ENCODE data around the gene HOXA9.

The HOXA9 gene

DNA sequence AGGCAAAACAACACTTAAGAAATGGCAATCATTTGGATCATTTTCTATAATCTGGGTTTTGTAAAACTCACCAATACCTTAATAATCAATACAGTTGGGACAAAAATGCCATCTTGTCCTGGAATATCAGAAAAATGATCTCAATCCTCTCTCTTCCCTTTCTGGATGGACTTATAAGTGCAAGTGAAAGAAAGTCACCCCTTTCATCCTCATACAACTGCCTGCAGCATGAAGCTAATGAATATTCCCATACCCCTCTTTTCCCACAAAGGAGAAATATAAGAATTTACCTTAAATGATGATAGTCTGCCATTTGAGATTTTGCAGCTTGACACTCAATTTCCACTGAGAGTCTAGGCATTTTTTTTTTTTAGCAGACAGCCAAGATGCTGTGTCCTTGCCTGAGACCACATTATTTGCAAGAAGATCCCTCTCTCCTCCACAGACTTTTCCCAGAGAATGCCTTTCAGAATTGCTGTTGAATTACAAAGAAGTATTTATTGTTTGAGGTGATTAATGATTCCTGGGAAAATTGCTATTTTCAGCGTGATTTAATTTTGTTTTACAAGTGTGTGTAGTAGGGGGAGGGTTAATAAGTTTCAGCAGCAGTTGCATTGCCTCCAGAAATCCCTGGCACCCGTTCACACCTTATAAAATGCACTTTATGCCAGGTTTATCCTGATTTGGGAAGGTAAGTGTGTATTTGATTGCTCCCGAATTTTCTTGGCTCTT lies 38.6 kb downstream of the HOXA9 start:
- no peak for DNase-seq (ENCODE audit: low read depth in 2 of 2)

DNA sequence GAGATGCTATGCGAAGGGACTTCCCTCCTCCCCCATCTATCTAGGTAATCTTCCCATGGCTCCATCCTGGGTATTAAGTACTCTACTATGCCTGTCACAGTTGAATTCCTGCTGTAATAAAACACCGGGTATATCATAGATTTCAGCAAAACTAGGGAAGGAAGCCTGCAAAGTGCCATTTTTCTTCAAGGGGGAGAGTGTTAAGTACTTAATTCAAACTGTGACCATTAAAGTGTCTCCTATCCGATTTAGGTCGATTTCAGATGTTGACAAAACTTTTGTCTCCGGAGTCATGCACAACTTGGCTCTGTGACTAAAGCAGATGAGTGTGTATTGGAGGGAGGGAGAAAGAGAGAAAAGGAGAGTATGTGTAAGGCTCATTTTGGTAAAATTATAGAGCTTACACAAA lies 39.3 kb downstream of the HOXA9 start:
- no peak for DNase-seq (ENCODE audit: low read depth in 2 of 2)

DNA sequence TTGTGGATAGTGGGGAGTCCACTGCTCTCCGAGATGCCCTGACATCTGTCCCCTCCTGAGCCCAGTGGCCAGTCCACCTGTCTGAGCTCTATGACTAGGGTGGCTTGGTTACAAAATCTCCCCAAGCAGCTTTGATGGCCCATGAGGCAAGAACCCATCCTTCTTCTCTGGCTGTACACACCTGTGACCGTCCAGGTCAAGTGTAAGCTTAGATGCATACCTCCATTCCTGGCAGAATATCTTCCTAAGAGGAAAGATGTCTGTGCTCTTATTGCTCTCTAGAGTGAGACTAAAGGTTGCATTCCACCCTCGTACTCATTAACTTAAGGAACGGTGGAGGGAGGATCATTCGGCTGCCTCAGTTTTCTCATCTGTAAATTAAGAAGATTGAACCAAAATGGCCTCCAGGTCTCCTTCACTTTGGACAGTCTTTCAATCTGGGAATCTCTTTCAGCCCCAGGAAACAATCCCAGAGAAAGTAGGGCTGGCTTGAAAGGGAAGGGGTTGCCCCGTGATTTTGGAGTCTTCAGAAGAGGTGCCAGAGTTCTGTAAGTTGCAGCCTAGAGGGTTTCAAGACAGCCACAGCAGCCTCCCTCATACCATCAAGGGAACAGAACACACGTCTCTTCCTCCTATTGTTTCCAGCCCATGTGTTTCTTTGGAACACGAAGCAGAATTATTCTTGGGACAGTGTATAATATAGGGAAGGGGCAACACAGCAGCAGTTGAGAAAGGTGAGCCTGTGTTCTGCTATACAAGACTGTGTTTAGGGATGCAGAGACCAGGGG lies 40.2 kb downstream of the HOXA9 start:
- DNase-seq (ENCODE audit: low read depth in 2 of 2): no peak

DNA sequence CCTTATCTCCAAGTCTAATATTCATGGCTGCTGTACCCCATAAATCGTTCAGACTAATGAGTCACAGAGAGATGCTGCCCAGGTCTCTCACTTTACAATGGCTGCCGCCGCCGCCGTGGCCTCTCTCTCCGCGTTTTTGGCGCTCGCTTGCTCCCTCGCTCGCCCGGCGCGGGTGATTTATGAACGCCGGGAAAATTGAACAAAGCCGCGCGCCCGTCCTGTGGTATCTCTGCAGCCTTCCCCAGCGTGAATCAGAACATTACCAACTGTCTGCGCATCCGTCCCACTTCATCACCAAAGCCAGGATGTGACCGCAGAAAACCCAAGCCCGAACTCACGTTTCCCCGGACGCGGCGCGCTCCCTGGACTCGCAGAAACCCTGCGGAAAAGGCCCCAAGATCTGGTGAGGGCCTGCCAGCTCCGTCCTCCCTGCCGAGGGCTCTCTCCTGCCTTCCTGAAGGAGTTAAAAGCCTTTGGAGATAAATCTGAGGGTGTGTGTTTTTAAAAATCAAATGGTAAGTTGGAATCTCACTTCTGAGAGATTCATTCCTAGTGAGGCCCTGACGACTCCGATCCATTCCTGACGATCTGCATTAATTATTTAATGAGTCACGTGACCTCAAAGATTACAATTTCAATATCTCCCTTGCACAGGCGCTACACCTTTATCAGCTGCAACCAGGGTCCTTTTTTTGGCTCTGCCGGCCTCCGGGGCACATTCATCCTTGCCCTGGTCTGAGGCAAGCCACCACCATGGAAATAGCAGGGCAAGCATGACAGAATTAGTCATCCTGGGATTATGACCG lies 41.0 kb downstream of the HOXA9 start:
- DNase-seq (ENCODE audit: low read depth in 2 of 2): no peak

- DNase-seq (ENCODE audit: low read depth in 2 of 2): no peak
Observed at GRCh38 chr7:27123477-27124053, 41.8 kb downstream of the HOXA9 start.

DNA sequence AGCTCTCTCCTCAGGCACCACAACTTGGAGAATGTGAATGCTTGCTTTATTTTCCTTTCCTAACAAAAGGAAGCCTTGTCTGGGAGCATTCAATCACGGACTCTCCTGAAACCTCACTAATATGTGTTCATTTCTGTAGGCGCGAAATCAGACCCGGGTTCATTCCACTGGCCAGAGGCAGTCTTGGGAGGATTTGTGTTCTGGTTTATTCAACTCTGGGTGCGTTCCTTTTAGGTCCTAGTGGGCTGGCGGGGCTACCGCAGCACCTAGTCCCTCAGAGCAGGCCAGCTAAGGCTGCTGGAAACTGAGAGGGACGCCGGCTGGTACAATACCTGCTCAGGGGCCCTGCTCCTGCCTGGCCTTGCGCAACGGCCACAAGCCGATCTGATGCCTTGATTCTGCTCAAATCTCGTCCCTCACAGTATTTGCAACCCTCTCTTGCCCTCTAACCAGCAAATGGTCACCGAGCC lies 42.3 kb downstream of the HOXA9 start:
- DNase-seq (ENCODE audit: low read depth in 2 of 2): no peak

DNA sequence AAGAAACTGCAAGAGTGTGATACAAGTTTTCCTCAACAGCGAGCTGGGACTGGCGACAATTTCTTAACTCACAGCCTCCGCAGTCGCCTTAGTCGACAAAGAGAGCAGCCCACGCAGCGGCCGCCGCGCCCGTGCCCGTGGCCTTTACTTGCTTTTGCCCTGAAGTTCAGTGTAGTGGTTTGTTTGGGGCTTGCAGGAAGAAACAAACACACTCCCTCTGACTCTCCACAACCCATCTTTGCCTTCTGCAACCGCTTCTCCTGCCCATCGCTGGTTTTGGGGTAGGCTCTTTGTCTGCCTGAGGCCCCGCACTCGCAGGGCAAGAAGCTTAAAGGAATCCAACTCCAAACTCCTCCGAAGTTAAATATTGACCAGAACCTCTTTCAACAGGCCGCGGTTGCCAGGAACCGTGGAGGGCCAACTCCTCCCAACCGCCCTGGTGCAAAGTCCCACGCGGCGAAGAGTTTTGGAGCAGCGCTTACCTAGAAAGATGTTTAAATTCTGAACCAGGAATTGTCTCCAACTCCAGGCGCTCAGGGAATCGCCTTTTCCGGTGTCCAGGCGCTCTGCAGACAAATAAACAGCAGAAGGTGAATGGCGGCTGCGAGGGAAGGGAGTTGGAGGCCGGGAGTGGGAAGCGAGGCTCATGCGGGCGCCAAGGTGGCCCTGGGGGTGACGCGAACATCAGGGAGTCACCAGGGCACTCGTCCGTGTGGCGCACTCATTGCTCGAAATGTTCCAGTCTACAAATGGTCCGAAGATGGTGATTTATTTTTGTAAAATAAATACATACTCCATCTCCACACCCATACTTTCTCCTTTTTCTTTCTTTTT lies 43.0 kb downstream of the HOXA9 start:
- no peak for DNase-seq (ENCODE audit: low read depth in 2 of 2)

DNA sequence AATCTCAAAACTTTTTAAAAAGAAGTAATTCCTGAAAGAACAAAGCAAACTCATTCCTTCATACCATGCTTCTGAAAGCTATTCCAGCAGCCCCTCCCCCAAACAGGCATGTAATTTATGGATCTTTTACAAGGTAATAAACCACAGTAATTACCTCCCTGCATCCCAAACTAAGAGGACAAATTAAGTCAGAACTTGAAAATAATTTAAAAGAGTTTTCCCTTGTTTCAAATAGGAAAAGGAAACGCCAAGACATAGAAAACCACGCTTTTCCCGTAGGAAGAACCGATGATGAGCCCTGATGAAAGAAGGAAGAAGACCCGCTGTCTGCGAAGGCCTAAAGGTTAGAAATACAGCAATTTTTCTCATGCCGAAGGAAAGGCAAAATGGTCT lies 43.7 kb downstream of the HOXA9 start:
- no peak for DNase-seq (ENCODE audit: low read depth in 2 of 2)

DNA sequence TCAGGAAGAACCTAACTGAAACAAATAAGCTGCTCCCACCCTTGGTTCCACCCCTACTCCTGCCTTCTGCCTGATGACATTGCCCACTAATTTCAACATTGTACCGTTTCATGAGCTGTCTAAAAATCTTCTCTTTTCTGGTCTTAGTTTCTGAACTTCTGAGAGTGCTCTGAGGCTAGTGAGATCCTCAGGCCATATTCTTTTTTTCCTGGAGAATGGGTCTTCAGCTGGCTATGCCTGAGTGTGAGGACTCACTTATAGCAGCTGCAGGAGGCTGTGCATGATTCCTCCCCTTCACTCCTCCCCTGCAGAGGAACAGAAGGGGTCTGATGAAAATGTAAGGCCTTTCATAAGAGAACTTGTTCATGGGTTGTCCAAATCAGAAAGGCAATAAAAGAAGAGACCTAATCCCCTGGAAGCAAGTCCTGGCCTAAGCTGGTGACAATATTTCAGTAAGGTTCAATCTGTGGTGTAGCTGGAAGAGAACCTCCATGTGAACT lies 45.9 kb downstream of the HOXA9 start:
- DNase-seq (ENCODE audit: low read depth in 2 of 2): no peak

DNA sequence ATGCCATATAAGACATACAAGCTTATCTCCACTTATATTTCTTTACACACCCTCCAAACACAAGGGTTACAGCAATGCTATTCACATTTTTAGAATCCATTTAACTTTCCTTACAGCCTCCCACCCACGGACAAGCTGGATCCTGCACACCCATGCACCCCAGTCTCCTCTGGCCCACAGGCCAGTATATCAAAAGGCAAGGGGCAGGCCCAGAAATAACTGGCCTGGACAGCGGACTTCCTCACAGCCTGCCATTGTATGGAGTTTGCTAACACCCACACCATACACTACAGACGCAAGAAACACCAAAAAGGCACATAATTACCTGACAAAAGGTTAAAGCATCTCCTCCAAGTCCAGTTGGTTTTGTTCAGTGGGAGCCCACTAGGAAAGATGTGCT lies 46.8 kb downstream of the HOXA9 start:
- DNase-seq (ENCODE audit: low read depth in 2 of 2): no peak

- DNase-seq (ENCODE audit: low read depth in 2 of 2): no peak
Observed at GRCh38 chr7:27117887-27118491, 47.3 kb downstream of the HOXA9 start.

DNA sequence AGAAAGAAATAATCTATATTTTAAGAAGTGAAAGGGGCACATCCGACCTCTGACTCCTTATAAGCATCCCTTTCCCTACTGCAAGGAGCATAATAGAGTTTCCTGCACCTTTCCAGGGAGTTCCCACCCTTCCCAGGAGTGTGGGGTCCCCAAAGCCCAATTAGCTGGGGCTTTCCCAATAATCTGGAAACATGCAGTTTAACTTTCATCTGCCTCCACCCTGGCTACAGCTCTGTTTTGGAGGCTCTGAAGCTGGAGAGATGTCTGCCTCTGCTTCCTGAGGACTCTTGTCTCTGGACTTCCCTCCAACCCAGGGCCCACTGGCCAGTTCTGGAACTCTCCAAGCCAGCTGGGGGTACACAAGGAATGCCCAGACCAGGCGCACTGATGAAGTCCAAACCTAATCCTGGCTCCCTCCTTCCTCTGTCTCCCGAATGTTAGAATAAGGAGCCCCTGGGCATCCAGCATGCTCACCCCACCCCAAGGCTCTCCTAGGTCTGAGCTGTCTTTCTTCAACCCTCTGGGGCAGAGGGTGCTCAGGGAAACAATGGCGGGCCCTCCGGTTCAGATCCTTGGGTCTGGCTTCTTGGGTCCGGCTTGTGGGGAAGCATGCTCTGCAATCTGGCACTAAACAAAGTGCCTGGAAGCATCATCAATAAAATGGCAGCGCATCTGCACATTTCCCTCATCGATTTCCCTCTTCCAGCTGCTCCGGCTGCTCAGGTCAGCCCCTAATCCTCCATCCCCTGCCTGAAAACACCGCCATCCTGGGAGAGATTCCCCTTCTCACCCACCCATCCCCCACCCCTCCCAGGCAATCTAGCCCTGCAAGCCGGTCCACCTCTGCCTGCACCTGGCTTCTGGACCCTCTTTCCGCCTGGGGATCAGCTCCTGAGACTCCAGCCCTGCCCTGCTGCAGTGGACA lies 48.1 kb downstream of the HOXA9 start:
- no peak for DNase-seq (ENCODE audit: low read depth in 2 of 2)

- DNase-seq (ENCODE audit: low read depth in 2 of 2): no peak
Observed at GRCh38 chr7:27116031-27116961, 49.0 kb downstream of the HOXA9 start.

- DNase-seq (ENCODE audit: low read depth in 2 of 2): no peak
Observed at GRCh38 chr7:27115221-27116026, 49.9 kb downstream of the HOXA9 start.

GRCh38 chr7:27114881-27115220 lies 50.5 kb downstream of the HOXA9 start:
- DNase-seq (ENCODE audit: low read depth in 2 of 2): no peak

GRCh38 chr7:27113991-27114769 lies 51.2 kb downstream of the HOXA9 start:
- DNase-seq (ENCODE audit: low read depth in 2 of 2): no peak
